HEK293 (cell line): ENCODE data around the gene SEMA7A.
"Not testable (repeated sequence)": the region's sequence is repeated elsewhere in the genome, so short reads cannot be mapped to it uniquely, and the experiment has no call there.

ENCODE experiments used
- BCL11A ChIP-seq: fragments of 450-650 bp; formaldehyde crosslinking; IDR thresholded peaks from 2 replicates; pipeline ENCODE4 v1.5.1; 2016; ENCODE audit warnings: low read depth, missing biosample characterization, missing genetic modification characterization
- BCL11B ChIP-seq: fragments of 450-650 bp; formaldehyde crosslinking; IDR thresholded peaks from 2 replicates; pipeline ENCODE4 v1.5.1; 2016; ENCODE audit warnings: low read depth, missing biosample characterization, missing genetic modification characterization
- PBX3 ChIP-seq: sonication (generic); formaldehyde crosslinking; IDR thresholded peaks from 2 replicates; pipeline ENCODE4 v1.8.1; 2022; ENCODE audit warnings: mild to moderate bottlenecking, moderate library complexity, missing genetic modification reagents
- ZFP69B ChIP-seq: fragments of 450-650 bp; formaldehyde crosslinking; IDR thresholded peaks from 2 replicates; pipeline ENCODE4 v1.5.1; 2016; ENCODE audit warnings: missing biosample characterization, missing genetic modification characterization
- ZNF138 ChIP-seq: fragments of 450-650 bp; formaldehyde crosslinking; IDR thresholded peaks from 2 replicates; pipeline ENCODE4 v1.5.1; 2016; ENCODE audit warnings: missing biosample characterization, missing genetic modification characterization, borderline replicate concordance
- ZNF24 ChIP-seq: fragments of 450-650 bp; formaldehyde crosslinking; IDR thresholded peaks from 2 replicates; pipeline ENCODE4 v1.5.1; 2016; ENCODE audit warnings: missing biosample characterization, missing genetic modification characterization
- ZNF571 ChIP-seq: fragments of 450-650 bp; formaldehyde crosslinking; IDR thresholded peaks from 2 replicates; pipeline ENCODE4 v1.5.0; 2017; ENCODE audit warnings: missing biosample characterization, missing genetic modification characterization
- ZNF768 ChIP-seq: fragments of 450-650 bp; formaldehyde crosslinking; IDR thresholded peaks from 2 replicates; pipeline ENCODE4 v1.5.1; 2018; ENCODE audit warnings: missing biosample characterization, mild to moderate bottlenecking, missing genetic modification characterization
- ZNF792 ChIP-seq: fragments of 450-650 bp; formaldehyde crosslinking; IDR thresholded peaks from 2 replicates; pipeline ENCODE4 v1.5.1; 2016; ENCODE audit warnings: missing biosample characterization, missing genetic modification characterization

GRCh38 chr15:74457036-74457435 lies 23.3 kb upstream of the SEMA7A start:
- not testable (repeated sequence) for TF ChIP-seq ZNF768 (tag by site-specific recombination); ZNF792; PBX3 (CRISPR knock-in tag); ZNF138 (tag by site-specific recombination); ZNF24 (tag by site-specific recombination); ZFP69B (tag by site-specific recombination); ZNF571 (tag by site-specific recombination); BCL11A (tag by site-specific recombination); BCL11B (tag by site-specific recombination)
